ENCODE results near the gene ABHD10.

The ABHD10 gene

GRCh38 chr3:111978583-111979433, at the start of gene ABHD10:
TSS of gene ABHD10 (plus strand) at chr3:111979026. CDS start at chr3:111979062, 36 bp downstream.
- peak; percentile 99 for DNase-seq

- no peak for DNase-seq
Observed at GRCh38 chr3:111929484-111929883, 49.3 kb upstream of the ABHD10 start.

GRCh38 chr3:111932946-111933345, 45.9 kb upstream of the ABHD10 start:
- DNase-seq: no peak

- DNase-seq: no peak
Observed at GRCh38 chr3:111936191-111936841, 42.5 kb upstream of the ABHD10 start.

GRCh38 chr3:111936967-111937366, 41.9 kb upstream of the ABHD10 start:
- DNase-seq: no peak

GRCh38 chr3:111937871-111938270, 41.0 kb upstream of the ABHD10 start:
- no peak for DNase-seq

GRCh38 chr3:111939873-111940272, 39.0 kb upstream of the ABHD10 start:
- DNase-seq: no peak

GRCh38 chr3:111943533-111943932, 35.3 kb upstream of the ABHD10 start:
- no peak for DNase-seq

GRCh38 chr3:111944372-111944771, 34.5 kb upstream of the ABHD10 start:
- no peak for DNase-seq

GRCh38 chr3:111947231-111947630, 31.6 kb upstream of the ABHD10 start:
- DNase-seq: no peak

- no peak for DNase-seq
Observed at GRCh38 chr3:111948786-111949185, 30.0 kb upstream of the ABHD10 start.

GRCh38 chr3:111949712-111950111, 29.1 kb upstream of the ABHD10 start:
- no peak for DNase-seq

GRCh38 chr3:111951032-111951431, 27.8 kb upstream of the ABHD10 start:
- no peak for DNase-seq

- DNase-seq: no peak
Observed at GRCh38 chr3:111952086-111952485, 26.7 kb upstream of the ABHD10 start.

- DNase-seq: no peak
Observed at GRCh38 chr3:111952866-111953450, 25.9 kb upstream of the ABHD10 start.

GRCh38 chr3:111954228-111954990, 24.4 kb upstream of the ABHD10 start:
- DNase-seq: no peak

GRCh38 chr3:111955876-111956275, 22.9 kb upstream of the ABHD10 start:
- DNase-seq: no peak

- DNase-seq: no peak
Observed at GRCh38 chr3:111956449-111956848, 22.4 kb upstream of the ABHD10 start.

- no peak for DNase-seq
Observed at GRCh38 chr3:111956995-111957734, 21.7 kb upstream of the ABHD10 start.

GRCh38 chr3:111961461-111962164, 17.2 kb upstream of the ABHD10 start:
- no peak for DNase-seq

- DNase-seq: no peak
Observed at GRCh38 chr3:111963424-111963823, 15.4 kb upstream of the ABHD10 start.

GRCh38 chr3:111965484-111965883, 13.3 kb upstream of the ABHD10 start:
- no peak for DNase-seq

Data from NCI-H2107 (cell line).